GM12878 (cell line): ENCODE measurements around the gene GMDS. TPM values are rescaled to one million over a fixed set of nuclear protein-coding genes. Genes with fewer than 3 reads are reported as not detected.

Experiments
- ATAC-seq: fragments of 200-7000 bp; cut with Tn5 transposase; 3 replicates; pipeline ENCODE4 v1.9.1; 2020; ENCODE audit warnings: mild to moderate bottlenecking, moderate library complexity
- BruUV-seq: library from RNA; stranded (reverse); fragments of 400-500 nt; replicated peaks from 2 replicates; lab custom pipeline; 2021; lab: Mats Ljungman, UMichigan
- CTCF ChIA-PET: fragments of 300-600 bp; sonication (Branson Sonifier 250); formaldehyde crosslinking; extraction: SDS; loops from one replicate; lab custom pipeline; 2021; ENCODE audit warnings: inconsistent platforms; lab: Yijun Ruan, JAX
- POLR2A ChIA-PET: fragments of 350-600 bp; formaldehyde crosslinking; extraction: SDS; loops from one replicate; lab custom pipeline; 2021; ENCODE audit warnings: inconsistent platforms; lab: Charles Lee
- RAD21 ChIA-PET: fragments of 300-600 bp; sonication (Branson Sonifier 250); formaldehyde crosslinking; loops from one replicate; lab custom pipeline; 2023; ENCODE audit warnings: antibody characterized with exemption; ENCODE audit not compliant: unreplicated experiment; lab: Charles Lee
- SMC1A ChIA-PET: fragments of 300-600 bp; sonication (Branson Sonifier 250); formaldehyde crosslinking; loops from one replicate; lab custom pipeline; 2023; ENCODE audit not compliant: unreplicated experiment, uncharacterized antibody; lab: Charles Lee
- DNase-seq: peaks from one replicate; pipeline ENCODE4 v3.0.0-alpha.2; 2011; ENCODE audit warnings: low read depth, low spot score
- FAIRE-seq: peaks from 3 replicates; lab custom pipeline; 2011; peaks lifted over from hg19 to GRCh38; lab: Jason Lieb, UNC
- H2AFZ ChIP-seq: 2 replicates; pipeline ENCODE4 v1.6.0; 2011; ENCODE audit warnings: low read depth, low read length, control low read depth; ENCODE audit not compliant: control insufficient read depth
- H3K27ac ChIP-seq: 2 replicates; pipeline ENCODE4 v1.5.1; 2011; ENCODE audit warnings: control low read depth; ENCODE audit not compliant: control insufficient read depth, insufficient read depth
- H3K27me3 ChIP-seq, 2 experiments: replicated peaks in 1 of 2; 2 replicates each; pipeline versions ENCODE4 v1.6.0 to v1.6.1; 2011; ENCODE audit warnings: low read length in 1 of 2; ENCODE audit not compliant: control insufficient read depth in 2 of 2, insufficient read depth in 2 of 2
- H3K36me3 ChIP-seq, 2 experiments: 2 replicates each; pipeline ENCODE4 v1.5.1; 2011; ENCODE audit warnings: low read length in 1 of 2; ENCODE audit not compliant: control insufficient read depth in 2 of 2, insufficient read depth in 2 of 2
- H3K4me1 ChIP-seq: 2 replicates; pipeline ENCODE4 v1.6.1; 2011; ENCODE audit warnings: mild to moderate bottlenecking, low read length, moderate library complexity, mixed read lengths; ENCODE audit not compliant: control insufficient read depth, insufficient read depth
- H3K4me2 ChIP-seq: 2 replicates; pipeline ENCODE4 v1.6.0; 2011; ENCODE audit warnings: control low read depth; ENCODE audit not compliant: control insufficient read depth, insufficient read depth
- H3K4me3 ChIP-seq: fragments of 200-600 bp; sonication (generic); 2 replicates; pipeline ENCODE4 v1.5.1; 2016
- H3K79me2 ChIP-seq: 2 replicates; pipeline ENCODE4 v1.6.0; 2011; ENCODE audit warnings: low read length; ENCODE audit not compliant: control insufficient read depth, insufficient read depth
- H3K9ac ChIP-seq: 2 replicates; pipeline ENCODE4 v1.8.0; 2011; ENCODE audit warnings: low read length, control low read depth, mixed read lengths; ENCODE audit not compliant: control insufficient read depth, insufficient read depth
- H3K9me3 ChIP-seq: replicated peaks from 3 replicates; pipeline ENCODE4 v1.5.1; 2011; ENCODE audit warnings: mild to moderate bottlenecking, low read length; ENCODE audit not compliant: control insufficient read depth, insufficient read depth
- H4K20me1 ChIP-seq: 2 replicates; pipeline ENCODE4 v1.6.0; 2011; ENCODE audit not compliant: control insufficient read depth, insufficient read depth
- ASH2L ChIP-seq: fragments of 300-600, 200-600 bp; sonication (generic); IDR thresholded peaks from 2 replicates; pipeline ENCODE4 v1.6.1; 2017; ENCODE audit warnings: low read depth, mild to moderate bottlenecking, borderline replicate concordance
- CEBPB ChIP-seq, 2 experiments: fragments of 150-350 bp in 1 of 2; IDR thresholded peaks; 2 replicates each; pipeline ENCODE4 v1.6.1; 2012 to 2014; ENCODE audit warnings: low read depth in 2 of 2, low read length in 2 of 2, borderline replicate concordance in 1 of 2, inconsistent platforms in 1 of 2
- HCFC1 ChIP-seq: fragments of 150-350 bp; IDR thresholded peaks from 2 replicates; pipeline ENCODE4 v1.6.1; 2014; ENCODE audit warnings: low read length
- NFXL1 ChIP-seq: fragments of 450-650 bp; IDR thresholded peaks from 2 replicates; pipeline ENCODE4 v1.6.1; 2017; ENCODE audit warnings: antibody characterized with exemption, mild to moderate bottlenecking, borderline replicate concordance
- POLR2AphosphoS2 ChIP-seq: IDR thresholded peaks from 2 replicates; pipeline ENCODE4 v1.6.1; 2011; ENCODE audit warnings: low read depth, mild to moderate bottlenecking, low read length, improper control_type of control experiment, moderate library complexity
- RUNX3 ChIP-seq: IDR thresholded peaks from 2 replicates; pipeline ENCODE4 v1.6.1; 2012; ENCODE audit warnings: low read length, inconsistent platforms
- SMAD1 ChIP-seq: fragments of 450-650 bp; IDR thresholded peaks from 2 replicates; pipeline ENCODE4 v1.6.1; 2018; ENCODE audit warnings: mild to moderate bottlenecking, low read depth; ENCODE audit not compliant: partially characterized antibody
- STAT1 ChIP-seq: fragments of 450-650 bp; conservative IDR thresholded peaks from 2 replicates; pipeline ENCODE4 v1.6.1; 2014; ENCODE audit warnings: antibody characterized with exemption, mild to moderate bottlenecking
- ZNF687 ChIP-seq: fragments of 450-650 bp; IDR thresholded peaks from 2 replicates; pipeline ENCODE4 v1.6.1; 2017; ENCODE audit warnings: mild to moderate bottlenecking, moderate library complexity
- WGBS: methylation state at CpG from one replicate; pipeline ENCODE4 v1.1.6; 2016; ENCODE audit warnings: low lambda C conversion rate; ENCODE audit not compliant: insufficient replicate concordance, insufficient coverage; ENCODE audit errors: missing lambda C conversion rate; 5-methylcytosine and 5-hydroxymethylcytosine counted together
- in situ Hi-C: fragments of 300-500 bp; cut with MboI; formaldehyde crosslinking; loops from 9 replicates; pipeline ENCODE4 v1.14.3; 2018; ENCODE audit warnings: mixed read lengths
- intact Hi-C: fragments of 100-400 bp; cut with micrococcal nuclease; formaldehyde crosslinking; loops from one replicate; pipeline ENCODE4 v1.14.2; 2022; ENCODE audit not compliant: unreplicated experiment
- polyA plus RNA-seq, 11 experiments: library from polyadenylated mRNA; depleted of rRNA in 4 of 11; unstranded in 6 of 11; stranded (reverse) in 5 of 11; fragments of >200 nt; fragmentation: Nextera tagmentation in 4 of 11; fragmentation: Illumina TruSeq in 1 of 11; extraction: Ambion mirVana in 4 of 11; extraction: Trizol in 1 of 11; gene quantifications; 1 replicate in 1 of 11; 2 replicates in 10 of 11; pipeline versions ENCODE4 v1.2.1 to v1.2.3, GENCODE V29; 2011 to 2016; ENCODE audit warnings: inconsistent platforms in 2 of 11, missing spikeins in 2 of 11, low read depth in 1 of 11
- total RNA-seq, 4 experiments: library from RNA; depleted of rRNA in 3 of 4; stranded (reverse); fragments of >200 nt in 3 of 4; fragmentation: Illumina TruSeq in 1 of 4; extraction: Trizol in 1 of 4; gene quantifications; 2 replicates each; pipeline versions ENCODE4 v1.2.1 to v1.2.3, GENCODE V29; 2013 to 2021
- TF ChIP-seq, protein P1 (sequence below): fragments of 450-650 bp; formaldehyde crosslinking; IDR thresholded peaks from 2 replicates; pipeline ENCODE4 v1.4.0; 2020; ENCODE audit warnings: mild to moderate bottlenecking, moderate library complexity
- TF ChIP-seq, protein P2 (sequence below): fragments of 450-650 bp; IDR thresholded peaks from 2 replicates; pipeline ENCODE4 v1.6.1; 2017; ENCODE audit warnings: mild to moderate bottlenecking
- TF ChIP-seq, protein P3 (sequence below): fragments of 450-650 bp; conservative IDR thresholded peaks from 2 replicates; pipeline ENCODE4 v1.6.1; 2017; ENCODE audit warnings: mild to moderate bottlenecking, moderate library complexity

Gene GMDS
- total and polyA plus RNA-seq, 10 of the 15 experiments (the other 5 are each of a cell fraction or from before 2014, with no cell fraction given): 0.61 to 53.8 (median 29.3) TPM

DNA sequence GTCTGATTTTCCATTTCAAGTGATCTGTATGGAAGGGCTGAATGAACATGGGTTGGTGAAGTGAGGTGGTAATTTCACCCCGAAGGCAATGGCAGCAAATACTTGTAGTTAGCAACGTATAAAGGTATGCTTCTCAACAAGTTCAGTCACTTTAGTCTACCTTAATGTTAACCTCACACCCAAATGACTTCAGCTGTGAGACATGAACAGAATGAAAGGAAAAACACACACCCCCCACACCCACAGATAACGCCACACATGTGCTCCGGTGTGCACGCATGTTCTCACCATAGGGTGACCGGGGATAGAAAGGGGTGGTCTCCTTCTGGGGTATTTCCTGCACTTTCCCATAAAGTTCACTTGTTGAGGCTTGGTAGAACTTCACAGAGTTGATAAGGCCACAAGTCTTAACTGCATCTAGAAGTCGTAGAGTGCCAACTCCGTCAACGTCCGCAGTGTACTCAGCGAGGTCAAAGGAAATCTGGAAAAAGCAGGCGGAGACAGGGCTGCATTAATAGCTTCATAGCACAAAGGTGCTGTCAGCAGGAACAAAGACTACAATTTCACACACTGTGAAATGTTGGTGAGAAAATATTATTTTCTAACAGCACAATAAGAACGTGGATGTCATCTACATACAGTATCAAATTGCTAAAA lies 284.8 kb downstream of the GMDS start:
- ChIA-PET POLR2A (no interaction called here), RAD21 (no interaction called here), CTCF (no interaction called here), SMC1A (no interaction called here)
- in situ Hi-C loops (no loop called here), intact Hi-C loops (no loop called here)
- no peak overlapping the region for H2AFZ ChIP-seq
- ATAC-seq (no peak), DNase-seq (no peak), FAIRE-seq (no peak)
- no peaks in the 10 kb centered on the region for H4K20me1 ChIP-seq
- 98% methylated on average over 13 of the region's 13 CpGs for WGBS
- no peaks in the 10 kb centered on the region for H3K4me1 ChIP-seq
- no peak overlapping the region for H3K27ac ChIP-seq
- no peak overlapping the region for H3K9ac ChIP-seq
- no peaks in the 10 kb centered on the region for H3K79me2 ChIP-seq
- BruUV-seq: no TSS peak
- H3K27me3 ChIP-seq: no peaks in the 10 kb centered on the region
- H3K9me3 ChIP-seq: no peaks in the 10 kb centered on the region
- H3K4me3 ChIP-seq: no peak overlapping the region
- H3K4me2 ChIP-seq: no peak overlapping the region
- H3K36me3 ChIP-seq: no peaks in the 10 kb centered on the region
- no peak for TF ChIP-seq POLR2AphosphoS2
- TF ChIP-seq NFXL1: no peak
- no peak for TF ChIP-seq STAT1
- no peak for TF ChIP-seq RUNX3
- TF ChIP-seq, protein P1, sequence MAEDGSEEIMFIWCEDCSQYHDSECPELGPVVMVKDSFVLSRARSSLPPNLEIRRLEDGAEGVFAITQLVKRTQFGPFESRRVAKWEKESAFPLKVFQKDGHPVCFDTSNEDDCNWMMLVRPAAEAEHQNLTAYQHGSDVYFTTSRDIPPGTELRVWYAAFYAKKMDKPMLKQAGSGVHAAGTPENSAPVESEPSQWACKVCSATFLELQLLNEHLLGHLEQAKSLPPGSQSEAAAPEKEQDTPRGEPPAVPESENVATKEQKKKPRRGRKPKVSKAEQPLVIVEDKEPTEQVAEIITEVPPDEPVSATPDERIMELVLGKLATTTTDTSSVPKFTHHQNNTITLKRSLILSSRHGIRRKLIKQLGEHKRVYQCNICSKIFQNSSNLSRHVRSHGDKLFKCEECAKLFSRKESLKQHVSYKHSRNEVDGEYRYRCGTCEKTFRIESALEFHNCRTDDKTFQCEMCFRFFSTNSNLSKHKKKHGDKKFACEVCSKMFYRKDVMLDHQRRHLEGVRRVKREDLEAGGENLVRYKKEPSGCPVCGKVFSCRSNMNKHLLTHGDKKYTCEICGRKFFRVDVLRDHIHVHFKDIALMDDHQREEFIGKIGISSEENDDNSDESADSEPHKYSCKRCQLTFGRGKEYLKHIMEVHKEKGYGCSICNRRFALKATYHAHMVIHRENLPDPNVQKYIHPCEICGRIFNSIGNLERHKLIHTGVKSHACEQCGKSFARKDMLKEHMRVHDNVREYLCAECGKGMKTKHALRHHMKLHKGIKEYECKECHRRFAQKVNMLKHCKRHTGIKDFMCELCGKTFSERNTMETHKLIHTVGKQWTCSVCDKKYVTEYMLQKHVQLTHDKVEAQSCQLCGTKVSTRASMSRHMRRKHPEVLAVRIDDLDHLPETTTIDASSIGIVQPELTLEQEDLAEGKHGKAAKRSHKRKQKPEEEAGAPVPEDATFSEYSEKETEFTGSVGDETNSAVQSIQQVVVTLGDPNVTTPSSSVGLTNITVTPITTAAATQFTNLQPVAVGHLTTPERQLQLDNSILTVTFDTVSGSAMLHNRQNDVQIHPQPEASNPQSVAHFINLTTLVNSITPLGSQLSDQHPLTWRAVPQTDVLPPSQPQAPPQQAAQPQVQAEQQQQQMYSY (CRISPR knock-in tag): no peak
- TF ChIP-seq ASH2L: no peak
- TF ChIP-seq ZNF687: no peak
- no peak for TF ChIP-seq SMAD1
- TF ChIP-seq, protein P2, sequence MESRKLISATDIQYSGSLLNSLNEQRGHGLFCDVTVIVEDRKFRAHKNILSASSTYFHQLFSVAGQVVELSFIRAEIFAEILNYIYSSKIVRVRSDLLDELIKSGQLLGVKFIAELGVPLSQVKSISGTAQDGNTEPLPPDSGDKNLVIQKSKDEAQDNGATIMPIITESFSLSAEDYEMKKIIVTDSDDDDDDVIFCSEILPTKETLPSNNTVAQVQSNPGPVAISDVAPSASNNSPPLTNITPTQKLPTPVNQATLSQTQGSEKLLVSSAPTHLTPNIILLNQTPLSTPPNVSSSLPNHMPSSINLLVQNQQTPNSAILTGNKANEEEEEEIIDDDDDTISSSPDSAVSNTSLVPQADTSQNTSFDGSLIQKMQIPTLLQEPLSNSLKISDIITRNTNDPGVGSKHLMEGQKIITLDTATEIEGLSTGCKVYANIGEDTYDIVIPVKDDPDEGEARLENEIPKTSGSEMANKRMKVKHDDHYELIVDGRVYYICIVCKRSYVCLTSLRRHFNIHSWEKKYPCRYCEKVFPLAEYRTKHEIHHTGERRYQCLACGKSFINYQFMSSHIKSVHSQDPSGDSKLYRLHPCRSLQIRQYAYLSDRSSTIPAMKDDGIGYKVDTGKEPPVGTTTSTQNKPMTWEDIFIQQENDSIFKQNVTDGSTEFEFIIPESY: no peak
- TF ChIP-seq CEBPB (IDR thresholded peaks at IDR 0.05; ENCODE audit: borderline replicate concordance in 1 of 2, low read depth in 2 of 2, low read length in 2 of 2): no peak
- no peak for TF ChIP-seq HCFC1
- TF ChIP-seq, protein P3, sequence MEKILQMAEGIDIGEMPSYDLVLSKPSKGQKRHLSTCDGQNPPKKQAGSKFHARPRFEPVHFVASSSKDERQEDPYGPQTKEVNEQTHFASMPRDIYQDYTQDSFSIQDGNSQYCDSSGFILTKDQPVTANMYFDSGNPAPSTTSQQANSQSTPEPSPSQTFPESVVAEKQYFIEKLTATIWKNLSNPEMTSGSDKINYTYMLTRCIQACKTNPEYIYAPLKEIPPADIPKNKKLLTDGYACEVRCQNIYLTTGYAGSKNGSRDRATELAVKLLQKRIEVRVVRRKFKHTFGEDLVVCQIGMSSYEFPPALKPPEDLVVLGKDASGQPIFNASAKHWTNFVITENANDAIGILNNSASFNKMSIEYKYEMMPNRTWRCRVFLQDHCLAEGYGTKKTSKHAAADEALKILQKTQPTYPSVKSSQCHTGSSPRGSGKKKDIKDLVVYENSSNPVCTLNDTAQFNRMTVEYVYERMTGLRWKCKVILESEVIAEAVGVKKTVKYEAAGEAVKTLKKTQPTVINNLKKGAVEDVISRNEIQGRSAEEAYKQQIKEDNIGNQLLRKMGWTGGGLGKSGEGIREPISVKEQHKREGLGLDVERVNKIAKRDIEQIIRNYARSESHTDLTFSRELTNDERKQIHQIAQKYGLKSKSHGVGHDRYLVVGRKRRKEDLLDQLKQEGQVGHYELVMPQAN: no peak
